Activated CD8-positive, alpha-beta memory T cell treated with anti-CD3 and anti-CD28 coated beads for 4 hours (primary cell): ENCODE data around the gene FUOM.
"Not testable (repeated sequence)": the region's sequence is repeated elsewhere in the genome, so short reads cannot be mapped to it uniquely, and the experiment has no call there.

Source experiments
- DNase-seq, 2 donors: peaks; one replicate each; pipeline ENCODE4 v3.0.0-alpha.2; 2020; ENCODE audit warnings: low read depth in 2 of 2

FUOM gene

GRCh38 chr10:133332936-133333699 is 24.7 kb downstream of the FUOM start:
- DNase-seq: no peak

- peak; percentile 71 to 76 for DNase-seq
Measured at GRCh38 chr10:133329491-133330202, 28.2 kb downstream of the FUOM start.

GRCh38 chr10:133328358-133329343 is 29.2 kb downstream of the FUOM start:
- no peak for DNase-seq

- no peak for DNase-seq
Measured at GRCh38 chr10:133327651-133328357, 30.0 kb downstream of the FUOM start.

GRCh38 chr10:133326745-133327650 is 30.8 kb downstream of the FUOM start:
- DNase-seq: no peak

GRCh38 chr10:133326223-133326551 is 31.6 kb downstream of the FUOM start:
- DNase-seq: no peak

- no peak for DNase-seq
Measured at GRCh38 chr10:133325440-133326222, 32.2 kb downstream of the FUOM start.

- no peak for DNase-seq
Measured at GRCh38 chr10:133324857-133325260, 33.0 kb downstream of the FUOM start.

- peak in 1 of 2 donors; percentile 31 for DNase-seq
Measured at GRCh38 chr10:133324198-133324792, 33.5 kb downstream of the FUOM start.

GRCh38 chr10:133322064-133322709 is 35.6 kb downstream of the FUOM start:
- DNase-seq: not testable (repeated sequence)

GRCh38 chr10:133320852-133321422 is 36.9 kb downstream of the FUOM start:
- not testable (repeated sequence) for DNase-seq

- DNase-seq: peak in 1 of 2 donors; percentile 22
Measured at GRCh38 chr10:133318494-133319127, 39.2 kb downstream of the FUOM start.

- DNase-seq: no peak
Measured at GRCh38 chr10:133316732-133317131, 41.1 kb downstream of the FUOM start.

GRCh38 chr10:133316266-133316665 is 41.6 kb downstream of the FUOM start:
- no peak for DNase-seq

- no peak for DNase-seq
Measured at GRCh38 chr10:133315847-133316246, 42.0 kb downstream of the FUOM start.

GRCh38 chr10:133314911-133315310 is 42.9 kb downstream of the FUOM start:
- no peak for DNase-seq

GRCh38 chr10:133313192-133313591 is 44.6 kb downstream of the FUOM start:
- DNase-seq: no peak

- no peak for DNase-seq
Measured at GRCh38 chr10:133312769-133313145, 45.1 kb downstream of the FUOM start.
